ENCODE data around the gene FEZF2.

The FEZF2 gene

DNA sequence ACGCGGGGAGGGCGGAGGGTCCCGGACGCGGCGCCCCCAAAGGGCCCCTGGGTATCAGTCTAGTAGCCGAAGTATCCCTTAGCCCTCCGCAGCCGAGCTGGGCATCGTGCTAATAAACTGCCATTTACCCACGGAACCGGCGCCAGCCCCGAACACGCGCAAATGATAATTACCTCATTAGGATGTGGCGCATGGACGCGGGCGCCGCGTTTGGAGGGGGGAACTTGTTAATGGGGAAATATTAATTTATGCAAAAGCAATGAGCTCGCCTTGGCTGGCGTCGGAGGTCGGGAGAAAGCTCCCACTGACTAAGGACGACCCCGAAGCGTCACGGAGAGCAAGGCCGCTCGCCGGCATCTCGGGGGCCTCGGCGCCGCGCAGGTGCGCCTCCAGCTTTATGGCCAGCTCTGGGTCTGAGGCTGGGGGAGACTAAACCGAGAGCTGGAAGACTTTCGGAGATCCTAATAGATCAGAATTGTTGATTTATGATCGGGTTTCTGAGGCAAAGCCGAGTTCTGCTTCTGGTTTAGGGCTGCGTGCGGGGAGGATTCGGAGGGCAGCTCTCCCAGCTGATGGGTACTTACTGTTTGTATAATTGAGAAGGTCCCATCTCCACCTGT, 474 bp upstream of the FEZF2 start:
- in situ Hi-C loops (cut with MboI; ENCODE audit: low sequenced_read_pairs): no loop called here

DNA sequence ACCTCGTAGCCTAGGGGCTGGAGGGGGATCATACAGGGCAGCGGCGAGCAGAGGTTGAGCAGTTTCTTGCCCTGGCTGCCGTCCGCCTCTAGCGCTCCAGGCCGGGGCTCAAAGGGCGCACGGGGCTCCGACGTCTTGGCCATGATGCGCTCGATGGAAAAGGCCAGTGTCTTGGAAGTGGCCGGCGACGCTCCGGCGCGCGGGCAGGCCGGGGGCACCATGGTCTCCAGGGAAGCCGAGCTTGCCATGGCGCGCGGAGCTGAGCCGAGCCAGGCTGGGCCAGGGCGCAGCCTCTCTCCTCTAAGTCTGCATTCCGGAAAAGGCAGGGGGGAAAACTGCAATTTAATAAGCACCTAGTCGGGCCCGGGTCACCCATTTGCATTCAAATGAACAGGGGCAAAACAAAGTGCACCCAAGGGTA, 719 bp downstream of the FEZF2 start:
- in situ Hi-C loops (cut with MboI; ENCODE audit: low sequenced_read_pairs): no loop called here

DNA sequence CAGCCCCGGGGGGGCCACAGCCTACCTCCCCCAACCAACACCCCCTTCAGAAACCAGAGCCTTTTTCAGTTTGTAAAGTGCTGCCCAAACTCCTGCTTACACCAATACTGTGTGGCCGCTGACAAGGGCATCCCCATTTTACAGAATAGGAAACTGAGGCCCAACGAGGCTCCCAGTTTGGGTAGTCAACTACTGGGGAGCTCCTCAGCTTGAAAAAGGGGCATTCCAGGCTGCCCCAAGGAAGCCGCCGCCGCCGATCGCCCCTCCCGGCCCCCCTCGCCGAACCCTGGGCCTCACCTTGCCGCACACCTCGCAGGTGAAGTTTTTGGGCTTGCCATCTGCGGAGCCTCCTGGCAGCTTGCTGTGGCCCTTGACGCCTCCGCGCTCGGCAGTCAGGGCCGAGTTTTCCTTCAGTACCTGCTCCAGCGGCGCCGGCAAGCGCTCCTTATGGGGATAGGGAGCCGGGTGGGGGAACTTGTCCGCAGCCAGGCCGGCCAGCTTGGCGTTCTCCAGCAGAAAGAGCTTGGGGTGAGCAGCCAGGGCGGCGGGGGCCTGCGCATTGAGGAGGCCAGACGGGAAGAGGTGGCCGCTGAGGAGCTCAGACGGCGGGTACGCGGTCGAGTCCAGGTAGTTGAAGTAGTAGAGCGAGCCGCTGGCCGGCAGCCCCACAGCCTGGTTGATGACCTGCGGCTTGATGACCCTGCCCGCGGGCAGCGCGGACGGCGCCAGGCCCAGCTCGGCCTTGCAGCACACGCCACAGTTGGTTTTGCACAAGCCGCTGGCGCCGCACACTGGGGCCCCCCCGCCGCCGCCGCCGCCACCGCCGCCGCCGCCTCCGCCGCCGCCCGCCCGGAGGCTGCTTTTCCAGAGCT, 1.4 kb downstream of the FEZF2 start:
- in situ Hi-C loops (cut with MboI; ENCODE audit: low sequenced_read_pairs): no loop called here

DNA sequence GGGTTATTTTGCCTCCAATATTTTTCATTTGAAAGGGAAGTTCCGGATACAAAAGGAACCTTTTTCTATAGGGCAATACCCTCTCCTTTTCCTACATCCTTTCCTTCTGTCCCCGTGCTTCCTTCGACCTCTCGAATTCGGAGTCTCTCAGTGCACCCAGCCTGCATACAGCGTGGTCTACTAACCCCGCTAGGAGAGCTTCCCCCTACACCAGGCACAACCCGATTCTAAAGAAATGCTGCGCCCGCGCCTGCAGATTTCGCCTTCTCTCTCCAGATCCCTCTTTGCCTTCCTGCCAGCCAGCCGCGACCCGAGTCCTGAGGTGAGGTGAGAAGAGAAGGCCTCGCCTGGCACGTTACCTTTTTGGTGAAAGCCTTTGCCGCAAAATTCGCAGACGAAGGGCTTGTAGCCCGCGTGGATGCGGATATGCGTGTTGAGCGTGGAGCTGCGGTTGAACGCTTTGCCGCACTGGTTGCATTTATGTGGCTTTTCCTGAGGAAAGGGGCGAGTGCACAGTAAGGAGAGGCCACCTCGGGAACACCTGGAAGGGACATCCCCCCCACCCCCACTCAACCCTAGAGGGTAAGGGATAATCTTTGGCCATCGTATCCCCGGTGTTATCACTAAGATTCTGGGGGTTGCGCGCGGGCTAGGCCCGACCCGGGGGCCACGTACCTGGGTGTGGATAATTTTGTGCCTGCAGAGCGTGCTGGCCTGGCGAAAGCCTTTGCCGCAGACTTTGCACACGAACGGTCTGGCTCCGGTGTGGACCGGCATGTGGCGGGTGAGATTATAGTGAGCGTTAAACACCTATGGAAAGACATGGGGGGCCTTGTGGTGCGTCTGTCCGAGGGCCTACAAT, 2.3 kb downstream of the FEZF2 start:
- in situ Hi-C loops (cut with MboI; ENCODE audit: low sequenced_read_pairs): no loop called here

DNA sequence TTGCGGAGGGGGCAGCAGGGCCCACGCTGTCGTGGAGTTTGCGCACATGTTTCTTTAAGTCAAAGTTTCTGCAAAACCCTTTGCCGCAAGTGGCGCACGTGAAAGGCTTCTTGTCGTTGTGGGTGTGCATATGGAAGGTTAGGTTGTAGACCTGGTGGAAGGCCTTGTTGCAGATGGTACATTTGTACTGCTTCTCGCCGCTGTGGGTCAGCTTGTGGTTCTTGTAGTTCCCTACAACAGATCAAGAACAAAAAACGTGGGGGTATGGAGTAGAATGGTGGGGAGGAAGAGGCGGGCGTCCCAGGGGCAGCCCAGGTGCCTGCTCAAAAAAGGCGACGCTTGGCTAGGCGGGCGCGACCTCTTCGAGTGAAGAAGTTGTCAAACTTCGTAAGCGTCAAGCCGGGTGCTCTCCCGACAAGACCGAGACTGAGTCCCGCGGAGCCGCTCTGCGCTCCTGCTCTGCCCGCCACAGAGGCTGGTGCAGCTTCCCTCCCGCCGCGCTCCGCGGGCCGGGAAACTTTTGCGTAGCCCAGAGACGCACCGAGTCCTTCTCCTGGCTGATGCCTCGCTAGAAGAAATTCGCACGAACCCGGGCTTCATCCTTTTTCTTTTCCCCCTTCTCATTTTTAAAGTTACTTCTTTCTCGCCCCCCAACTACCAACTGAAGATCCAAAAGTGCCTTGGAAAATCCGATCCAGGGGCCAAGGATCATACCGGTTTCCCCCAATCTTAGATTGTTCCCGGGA, 3.1 kb downstream of the FEZF2 start:
- in situ Hi-C loops (cut with MboI; ENCODE audit: low sequenced_read_pairs): no loop called here

DNA sequence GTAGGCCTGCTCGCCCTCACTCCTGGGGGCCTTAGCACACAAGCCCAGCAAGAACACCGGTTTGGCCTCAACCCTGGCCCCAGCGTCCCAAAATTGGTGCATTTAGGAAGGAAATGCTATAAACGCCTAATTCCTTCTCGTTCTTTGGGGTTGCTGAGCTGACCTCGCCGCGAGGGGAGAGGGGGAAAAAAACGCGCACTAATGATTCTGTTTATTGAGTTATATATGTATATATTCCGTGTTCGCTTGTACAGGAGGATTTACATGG, 3.9 kb downstream of the FEZF2 start:
- in situ Hi-C loops (cut with MboI; ENCODE audit: low sequenced_read_pairs): no loop called here

DNA sequence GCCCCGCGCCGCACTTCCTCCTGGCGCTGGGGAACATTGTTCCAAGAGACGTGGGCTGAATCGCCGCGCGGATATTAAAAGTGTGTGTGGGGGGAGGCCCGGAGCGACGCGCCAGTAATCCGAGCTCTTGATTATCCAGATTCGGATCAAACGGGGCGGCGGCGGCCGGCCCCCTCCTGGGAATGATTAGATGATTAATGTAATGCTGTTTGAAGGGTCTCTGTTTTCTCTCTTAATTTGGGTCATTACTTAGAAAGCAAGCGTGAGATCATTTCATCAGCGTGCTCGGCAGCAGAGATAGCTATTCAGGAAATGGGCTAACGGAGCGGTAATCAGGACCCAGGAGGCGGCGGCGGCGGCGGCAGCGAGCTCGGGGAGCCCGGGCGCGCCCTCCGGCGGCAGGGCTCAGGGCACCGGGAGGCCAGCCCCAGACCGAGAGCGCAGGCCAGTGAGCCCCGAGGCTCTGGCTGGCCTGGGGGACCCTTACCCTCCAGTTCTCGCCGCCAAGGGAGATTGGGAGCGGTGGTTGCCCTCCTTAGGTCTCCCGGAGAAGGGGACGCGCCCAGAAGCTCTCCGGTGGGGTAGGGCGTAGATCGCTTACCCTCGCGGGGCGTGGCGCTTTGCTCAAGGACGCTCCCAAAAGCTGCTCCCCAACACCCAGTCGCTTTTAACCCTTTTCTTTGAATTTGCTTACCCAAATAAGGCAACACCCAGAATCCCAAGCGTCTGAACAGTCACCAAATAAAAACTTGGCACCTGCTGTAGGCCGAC, 4.5 kb downstream of the FEZF2 start:
- in situ Hi-C loops (cut with MboI; ENCODE audit: low sequenced_read_pairs): no loop called here

DNA sequence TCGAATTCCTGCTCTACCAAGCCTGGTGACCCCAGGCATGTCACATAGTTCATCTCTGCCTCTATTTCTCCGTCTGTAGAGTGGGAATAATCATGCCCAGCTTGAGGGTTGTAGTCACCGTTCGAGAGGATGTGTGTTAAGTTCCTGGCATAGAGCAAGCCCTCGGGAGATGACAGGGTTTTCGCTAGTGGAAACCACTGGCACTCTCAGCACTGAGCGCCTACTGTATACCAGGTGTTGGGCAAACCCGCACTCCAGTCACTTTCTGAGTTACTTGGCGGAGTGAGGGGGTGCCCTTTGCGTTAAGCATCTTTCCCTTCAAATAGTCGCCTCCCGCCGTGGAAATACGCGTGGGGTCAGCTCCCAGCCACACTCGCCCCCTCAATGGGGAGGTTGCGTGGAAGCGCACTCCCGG, 5.1 kb downstream of the FEZF2 start:
- in situ Hi-C loops (cut with MboI; ENCODE audit: low sequenced_read_pairs): no loop called here

DNA sequence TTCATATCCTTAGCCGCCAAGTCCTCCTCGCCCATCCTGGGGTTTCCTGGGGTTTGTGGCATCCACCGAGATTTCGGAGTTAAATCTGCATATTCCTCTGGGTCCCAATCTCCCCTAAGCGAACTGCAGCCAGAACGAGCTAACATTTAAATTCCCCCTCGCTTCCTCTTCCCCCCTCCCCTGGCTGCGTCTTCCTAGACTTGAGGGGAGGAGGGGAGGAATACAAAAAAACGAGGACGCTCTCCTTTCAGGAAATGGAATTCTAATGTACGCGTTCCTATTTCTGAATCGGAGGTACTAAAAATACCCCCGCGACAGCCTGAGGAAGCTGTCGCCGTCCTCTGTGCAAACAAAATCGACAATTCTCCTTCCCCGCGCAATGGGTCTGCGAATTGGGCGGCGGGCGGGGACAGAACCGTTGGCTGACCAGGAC, 5.6 kb downstream of the FEZF2 start:
- in situ Hi-C loops (cut with MboI; ENCODE audit: low sequenced_read_pairs): no loop called here

DNA sequence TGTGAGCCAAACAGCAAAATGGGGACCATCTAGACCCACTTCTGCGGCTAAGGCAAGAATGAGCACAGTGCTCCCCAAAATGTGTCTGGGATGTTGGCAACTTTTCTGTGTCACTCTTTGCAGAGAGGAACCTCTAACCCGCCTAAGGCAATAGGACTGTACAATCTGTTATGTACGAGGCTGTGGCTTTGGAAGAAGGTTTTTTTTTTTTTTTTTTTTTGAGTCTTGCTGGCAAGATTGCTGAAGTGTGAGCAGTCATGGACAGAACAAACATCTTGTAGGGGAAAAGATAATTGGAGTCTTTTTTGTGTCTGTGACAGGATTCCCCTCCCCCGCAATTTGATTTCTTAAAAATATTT, 7.2 kb downstream of the FEZF2 start:
- in situ Hi-C loops (cut with MboI; ENCODE audit: low sequenced_read_pairs): no loop called here

DNA sequence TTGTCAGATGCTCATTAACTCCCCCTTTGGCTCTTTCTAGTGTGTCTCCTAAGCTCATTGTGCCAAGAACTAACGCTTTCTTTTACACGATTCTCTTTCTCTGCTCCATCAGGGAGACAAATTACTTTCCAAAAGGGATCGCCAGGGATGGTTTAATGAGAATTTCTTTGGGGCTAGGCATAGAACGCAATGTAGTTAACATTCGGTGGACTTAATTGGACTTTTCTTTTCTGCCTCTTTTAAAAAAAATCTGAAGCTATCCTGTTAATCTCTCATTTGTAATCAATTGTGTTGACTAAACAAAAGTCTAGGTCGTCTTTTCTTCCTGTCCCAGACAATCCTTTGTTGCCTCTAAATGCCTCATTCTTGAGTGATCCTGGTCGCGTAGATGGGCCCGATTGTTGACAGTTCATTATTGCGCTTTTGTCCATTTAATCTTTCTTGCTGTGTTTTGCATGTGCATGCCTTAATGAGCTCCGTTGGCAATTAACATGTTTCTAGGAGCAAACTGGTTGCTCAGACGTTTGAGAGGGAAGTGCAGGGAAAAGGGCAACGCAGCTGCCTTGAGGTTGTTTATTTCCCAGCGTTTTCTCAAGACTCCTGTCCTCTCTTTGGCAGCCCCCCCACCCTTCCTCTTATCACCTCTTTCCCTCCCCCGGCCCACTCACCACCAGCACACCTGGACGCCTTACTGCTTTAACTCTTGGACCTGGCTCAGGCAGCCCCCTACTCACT, 7.8 kb downstream of the FEZF2 start:
- in situ Hi-C loops (cut with MboI; ENCODE audit: low sequenced_read_pairs): no loop called here

DNA sequence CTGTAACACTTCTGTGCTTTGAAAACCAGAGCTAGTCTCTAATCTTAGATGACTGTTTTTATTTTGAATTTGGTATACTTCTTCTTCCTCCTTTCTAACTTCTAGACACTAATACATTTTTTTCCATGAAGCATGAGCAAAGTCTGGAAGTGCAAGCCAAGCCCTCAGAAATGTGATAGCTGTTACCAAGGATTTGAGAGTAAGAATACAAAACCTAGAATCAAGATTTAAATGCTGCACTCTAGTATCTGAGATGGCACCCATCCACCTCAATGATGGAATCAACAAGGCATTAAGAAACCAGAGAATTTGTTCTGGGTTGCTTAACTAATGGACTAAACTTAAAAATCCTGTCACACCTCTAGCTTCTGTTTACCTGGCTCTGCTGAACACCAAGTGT, 9.2 kb downstream of the FEZF2 start:
- in situ Hi-C loops (cut with MboI; ENCODE audit: low sequenced_read_pairs): no loop called here

DNA sequence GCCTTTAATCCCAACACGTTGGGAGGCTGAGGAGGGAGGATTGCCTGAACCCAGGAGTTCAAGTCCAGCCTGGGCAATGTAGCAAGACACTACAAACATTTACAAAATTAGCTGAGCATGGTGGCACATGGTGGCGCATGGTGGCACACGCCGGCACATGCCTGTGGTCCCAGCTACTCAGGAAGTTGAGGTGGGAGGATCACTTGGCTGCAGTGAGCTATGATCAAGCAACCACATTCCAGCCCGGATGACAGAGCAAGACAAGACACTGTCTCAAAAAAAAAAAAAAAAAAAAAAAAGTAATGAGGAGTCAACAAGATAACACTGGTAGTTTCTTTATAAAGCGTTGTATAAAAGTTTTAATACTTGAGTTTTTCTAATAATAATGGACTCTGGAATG, 10.1 kb downstream of the FEZF2 start:
- in situ Hi-C loops (cut with MboI; ENCODE audit: low sequenced_read_pairs): no loop called here

DNA sequence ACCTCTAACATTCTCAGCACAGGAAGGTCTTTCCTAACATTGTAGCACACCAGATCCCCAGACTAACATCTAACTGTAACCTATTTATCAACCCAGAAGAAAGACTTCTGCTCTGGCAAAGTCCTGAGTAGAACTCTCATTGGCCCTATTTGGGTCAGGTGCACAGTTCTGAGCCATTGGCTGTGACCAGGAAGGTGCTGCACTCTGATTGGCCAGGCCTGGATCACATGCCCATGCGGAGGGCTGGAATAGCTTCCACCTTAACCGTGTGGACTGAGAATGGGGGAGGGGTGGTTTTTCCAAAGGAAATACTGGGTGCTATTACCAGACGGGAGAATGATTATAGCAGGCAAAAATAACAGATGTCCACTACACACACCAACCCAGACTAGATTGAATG, 11.5 kb downstream of the FEZF2 start:
- in situ Hi-C loops (cut with MboI; ENCODE audit: low sequenced_read_pairs): no loop called here

DNA sequence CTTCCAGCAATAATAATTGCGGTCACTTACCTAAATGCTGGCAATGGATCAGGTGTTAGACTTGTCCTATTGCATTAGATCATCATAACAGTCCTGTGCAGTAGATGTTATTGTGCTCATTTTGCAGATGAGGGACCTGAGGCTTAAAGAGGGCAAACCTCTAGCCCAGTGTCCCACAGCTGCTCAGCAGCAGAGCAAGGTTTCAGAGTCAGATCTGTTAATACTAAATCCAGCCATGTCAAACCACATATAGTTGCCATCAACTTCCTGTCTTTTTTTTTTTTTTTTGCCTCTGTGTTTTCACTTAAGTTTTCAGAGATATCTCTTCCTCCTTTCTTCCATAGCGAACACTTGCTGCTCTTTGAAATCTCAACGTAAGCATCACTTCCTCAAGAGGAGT, 12.1 kb downstream of the FEZF2 start:
- in situ Hi-C loops (cut with MboI; ENCODE audit: low sequenced_read_pairs): no loop called here

DNA sequence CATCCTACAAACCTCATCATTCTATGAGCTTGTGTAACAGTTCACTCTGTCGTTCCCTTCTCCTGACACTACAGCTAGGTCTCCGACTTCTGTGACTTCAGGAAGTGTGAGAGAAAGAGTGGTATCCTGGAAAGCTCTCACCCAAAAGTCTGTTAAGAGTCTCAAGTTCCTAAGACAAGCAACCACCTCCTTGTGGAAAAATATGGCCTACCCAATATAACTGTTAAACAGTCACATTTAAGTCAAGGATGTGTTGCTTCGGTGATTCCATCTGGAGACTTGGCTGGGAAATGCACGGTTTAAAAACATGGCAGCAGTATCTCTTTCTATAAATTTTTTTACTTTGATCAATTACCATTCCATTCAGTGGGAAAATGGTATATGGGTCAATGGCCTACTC, 13.8 kb downstream of the FEZF2 start:
- in situ Hi-C loops (cut with MboI; ENCODE audit: low sequenced_read_pairs): no loop called here

DNA sequence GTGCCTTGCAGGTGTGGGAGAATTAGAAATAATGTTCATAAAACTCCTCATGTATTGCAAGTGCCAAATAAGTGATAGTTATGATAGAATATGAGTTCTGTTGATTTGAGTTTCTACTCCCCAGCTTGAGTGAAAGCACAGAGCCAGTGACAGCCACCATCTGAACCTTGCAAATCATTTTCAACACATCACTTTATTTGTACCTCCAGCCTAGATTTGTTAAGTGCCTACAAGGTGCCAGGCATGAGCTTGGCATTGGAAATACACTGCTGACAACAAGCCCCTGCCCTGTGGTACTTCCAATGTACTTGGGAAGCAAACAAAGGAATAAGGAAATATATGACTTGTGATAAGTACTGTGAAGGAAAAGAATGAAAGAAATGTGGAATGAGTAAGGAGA, 17.0 kb downstream of the FEZF2 start:
- in situ Hi-C loops (cut with MboI; ENCODE audit: low sequenced_read_pairs): no loop called here

DNA sequence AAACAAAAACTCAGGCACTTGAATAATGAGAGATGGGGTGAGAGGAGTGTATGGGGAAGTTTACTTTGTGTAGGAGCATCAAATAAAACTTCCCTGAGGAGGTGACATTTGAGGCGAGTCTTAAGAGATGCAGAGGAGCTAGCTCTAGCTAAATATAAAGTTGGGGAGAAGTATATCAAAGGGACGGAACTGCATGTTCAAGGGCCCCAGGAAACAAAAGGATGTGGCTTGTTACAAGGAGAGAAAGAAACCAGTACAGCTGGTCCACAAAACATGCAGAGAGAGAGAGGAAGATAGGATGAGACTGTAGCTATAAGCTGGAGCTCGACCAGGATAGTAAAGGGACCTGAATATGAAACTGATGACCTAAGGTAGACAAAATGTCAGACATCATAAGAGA, 17.6 kb downstream of the FEZF2 start:
- in situ Hi-C loops (cut with MboI; ENCODE audit: low sequenced_read_pairs): no loop called here

DNA sequence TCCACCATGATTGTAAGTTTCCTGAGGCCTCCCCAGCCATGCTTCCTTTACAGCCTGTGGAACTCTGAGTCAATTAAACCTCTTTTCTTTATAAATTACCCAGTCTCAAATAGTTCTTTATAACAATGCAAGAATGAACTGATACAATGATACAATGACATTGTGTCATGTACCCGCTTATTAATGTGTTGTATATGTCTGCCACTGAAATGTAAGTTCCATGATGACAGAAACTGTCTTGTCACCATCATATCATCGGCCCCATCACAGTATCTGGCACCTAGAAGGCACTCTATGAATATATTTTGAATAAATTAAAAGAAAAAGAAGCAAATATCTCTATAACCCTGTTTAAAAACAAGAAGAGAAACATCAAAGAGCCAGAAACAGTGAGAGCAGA, 29.6 kb downstream of the FEZF2 start:
- in situ Hi-C loops (cut with MboI; ENCODE audit: low sequenced_read_pairs): no loop called here

DNA sequence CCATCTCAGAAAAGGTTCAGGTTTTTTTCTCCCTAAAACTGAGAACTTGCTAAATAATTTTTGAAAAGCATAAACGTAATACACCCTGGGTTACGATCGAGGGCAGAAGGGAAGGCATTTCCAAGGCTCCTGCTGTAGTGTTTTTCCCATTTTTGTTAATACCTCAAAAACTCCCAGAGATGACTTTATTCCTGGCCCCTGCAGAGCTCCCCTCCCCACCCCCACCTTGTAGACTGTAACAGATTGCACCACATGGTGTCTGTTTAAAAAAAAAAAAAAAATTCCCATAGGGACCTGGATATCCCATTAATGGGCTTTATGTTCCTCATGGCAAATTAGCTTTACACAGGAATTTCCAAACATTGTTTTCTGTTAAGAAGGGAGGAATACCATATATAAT, 38.2 kb downstream of the FEZF2 start:
- in situ Hi-C loops (cut with MboI; ENCODE audit: low sequenced_read_pairs): no loop called here

All from hTERT RPE-1 (cell line).